ENCODE measurements around the gene PCDHGC3. TPM values are rescaled to one million over a fixed set of nuclear protein-coding genes. Genes with fewer than 3 reads are reported as not detected.

Gene PCDHGC3
- total and polyA plus RNA-seq, 2 of the 13 experiments (the other 11 are each of a cell fraction or from before 2014, with no cell fraction given): 0.20 to 0.30 TPM

- in situ Hi-C loops (cut with HindIII; ENCODE audit: extremely low pct_ligation_motif_present, low pct_unique_long_range_greater_than_20kb): loop anchor here (5.0 to 10.0 kb wide), 2 partner anchors 108 to 170 kb away; partner anchors contain the start of genes PCDHGA4, PCDHGB1, PCDHGB2 and PCDHGB7
- H3K9me3 ChIP-seq (ENCODE audit: low read length): no peaks in the 10 kb centered on the region
- peak overlapping the region; percentile 34 for H3K27ac ChIP-seq (ENCODE audit: extremely low read length, insufficient read depth, low read length)
- peaks cover 38 to 78% of the 10 kb centered on the region in 2 experiments for H3K36me3 ChIP-seq (replicated peaks in 1 of 2; ENCODE audit: control insufficient read depth in 1 of 2, insufficient read depth in 2 of 2, low read length in 2 of 2)
- H3K9ac ChIP-seq (ENCODE audit: insufficient read depth, low read depth, low read length): no peak overlapping the region
- no peaks in the 10 kb centered on the region for H3K27me3 ChIP-seq (ENCODE audit: control insufficient read depth in 1 of 2, insufficient read depth in 2 of 2, low read length in 2 of 2)
- ChIA-PET POLR2A (interaction anchor here (0.6 to 0.7 kb wide), 2 partner anchors 204 to 497 kb away, joined by 3 read pairs; partner anchors contain the start of gene TAF7), CTCF (ENCODE audit: low intra/inter-chr PET ratio, low total read pairs) (interaction anchor here (0.7 to 2.2 kb wide), 13 partner anchors 13 to 430 kb away, joined by 3 to 13 read pairs (median 5); partner anchors contain the start of genes PCDHB14, PCDHB2, PCDHGA1 and PCDHGA10)
- H2AFZ ChIP-seq (ENCODE audit: low read length): no peak overlapping the region
- WGBS (ENCODE audit: low lambda C conversion rate): 51% methylated on average over 11 of the region's 12 CpGs
- peaks cover 50% of the 10 kb centered on the region for H3K4me1 ChIP-seq (ENCODE audit: insufficient read depth, low read length)
- no TSS peak for BruUV-seq (replicated peaks)
- no peak overlapping the region for H3K4me2 ChIP-seq (ENCODE audit: low read depth, low read length)
- intact Hi-C loops (cut with micrococcal nuclease; ENCODE audit: unreplicated experiment): loop anchor here (1.0 to 10.0 kb wide), 3 partner anchors 108 to 303 kb away; partner anchors contain the start of genes PCDHB14, PCDHGA4, PCDHGB1 and PCDHGB2
- no peaks in the 10 kb centered on the region for H3K79me2 ChIP-seq (ENCODE audit: insufficient read depth, low read length)
- DNase-seq (ENCODE audit: low spot score) (peak; percentile 85), ATAC-seq (peak; percentile 98), FAIRE-seq (peak; percentile 95)
- peaks cover 5% of the 10 kb centered on the region; the same call in 1 of the 2 replicates for H4K20me1 ChIP-seq (ENCODE audit: insufficient read depth, low read length)
- no peak overlapping the region for H3K4me3 ChIP-seq (replicated peaks in 1 of 3; ENCODE audit: insufficient read depth in 1 of 3, low read depth in 2 of 3, low read length in 3 of 3)
- TF ChIP-seq ZNF414 (CRISPR knock-in tag; IDR thresholded peaks at IDR 0.05): peak; percentile 30; the same call in 1 of the 2 replicates
- TF ChIP-seq ZNF567 (CRISPR knock-in tag; IDR thresholded peaks at IDR 0.05; ENCODE audit: borderline replicate concordance): no peak
- TF ChIP-seq TFE3 (CRISPR knock-in tag; IDR thresholded peaks at IDR 0.05): 0 out of 2 replicates have a peak, but pooled peaks have one; percentile 16
- 0 out of 2 replicates have a peak, but pooled peaks have one; percentile 20 for TF ChIP-seq PATZ1 (CRISPR knock-in tag; IDR thresholded peaks at IDR 0.05)
- TF ChIP-seq ZNF784 (CRISPR knock-in tag; IDR thresholded peaks at IDR 0.05; ENCODE audit: borderline replicate concordance): no peak
- no peak for TF ChIP-seq ZFP41 (CRISPR knock-in tag; IDR thresholded peaks at IDR 0.05; ENCODE audit: borderline replicate concordance)
- 0 out of 2 replicates have a peak, but pooled peaks have one; percentile 20 for TF ChIP-seq UBTF (CRISPR knock-in tag; IDR thresholded peaks at IDR 0.05)
- TF ChIP-seq ADNP (CRISPR knock-in tag; IDR thresholded peaks at IDR 0.05): no peak
- TF ChIP-seq THAP11 (CRISPR knock-in tag; IDR thresholded peaks at IDR 0.05): peak; percentile 65
- no peak for TF ChIP-seq ZNF337 (CRISPR knock-in tag; IDR thresholded peaks at IDR 0.05; ENCODE audit: borderline replicate concordance, low read depth)
- peak; percentile 30; the same call in 1 of the 2 replicates for TF ChIP-seq PHF21A (CRISPR knock-in tag; IDR thresholded peaks at IDR 0.05)
- no peak for TF ChIP-seq ZNF670 (CRISPR knock-in tag; IDR thresholded peaks at IDR 0.05; ENCODE audit: borderline replicate concordance)
Measured at GRCh38 chr5:141524604-141525597, 49.1 kb downstream of the PCDHGC3 start.
